Progenitor cell of endocrine pancreas (in vitro differentiated cells): ENCODE results near the gene RNF149. TPM values are rescaled to one million over a fixed set of nuclear protein-coding genes. Genes with fewer than 3 reads are reported as not detected.
"Not testable (repeated sequence)": the region's sequence is repeated elsewhere in the genome, so short reads cannot be mapped to it uniquely, and the experiment has no call there.

Experiments
- DNase-seq: peaks from one replicate; pipeline ENCODE4 v3.0.0; 2021; ENCODE audit warnings: low spot score; ENCODE audit not compliant: unreplicated experiment
- H3K27ac Mint-ChIP-seq: 2 replicates; pipeline ENCODE4 v1.8.0; 2021; ENCODE audit warnings: mild to moderate bottlenecking, moderate library complexity, mixed read lengths
- H3K27me3 Mint-ChIP-seq: 2 replicates; pipeline ENCODE4 v1.8.0; 2021; ENCODE audit warnings: mixed read lengths
- H3K36me3 Mint-ChIP-seq: 2 replicates; pipeline ENCODE4 v1.8.0; 2022; ENCODE audit warnings: mixed read lengths; ENCODE audit not compliant: insufficient read depth
- H3K4me1 Mint-ChIP-seq: 2 replicates; pipeline ENCODE4 v1.8.0; 2021; ENCODE audit warnings: low read depth, mixed read lengths
- H3K4me3 Mint-ChIP-seq: 2 replicates; pipeline ENCODE4 v1.8.0; 2021; ENCODE audit warnings: low read depth, mild to moderate bottlenecking, moderate library complexity, mixed read lengths
- H3K9me3 Mint-ChIP-seq: 2 replicates; pipeline ENCODE4 v1.8.0; 2021; ENCODE audit warnings: low read depth, mixed read lengths
- CTCF ChIP-seq: fragments of 200-600 bp; sonication (generic); IDR thresholded peaks from one replicate; pipeline ENCODE4 v1.5.0; 2021; ENCODE audit warnings: antibody characterized with exemption, mild to moderate bottlenecking; ENCODE audit not compliant: unreplicated experiment
- total RNA-seq: library from RNA; stranded (reverse); gene quantifications from 2 replicates; pipeline ENCODE4 v1.2.1, GENCODE V29; 2021

The RNF149 gene
- total RNA-seq, 1 donor from 2014 or later = 51.5 TPM

DNA sequence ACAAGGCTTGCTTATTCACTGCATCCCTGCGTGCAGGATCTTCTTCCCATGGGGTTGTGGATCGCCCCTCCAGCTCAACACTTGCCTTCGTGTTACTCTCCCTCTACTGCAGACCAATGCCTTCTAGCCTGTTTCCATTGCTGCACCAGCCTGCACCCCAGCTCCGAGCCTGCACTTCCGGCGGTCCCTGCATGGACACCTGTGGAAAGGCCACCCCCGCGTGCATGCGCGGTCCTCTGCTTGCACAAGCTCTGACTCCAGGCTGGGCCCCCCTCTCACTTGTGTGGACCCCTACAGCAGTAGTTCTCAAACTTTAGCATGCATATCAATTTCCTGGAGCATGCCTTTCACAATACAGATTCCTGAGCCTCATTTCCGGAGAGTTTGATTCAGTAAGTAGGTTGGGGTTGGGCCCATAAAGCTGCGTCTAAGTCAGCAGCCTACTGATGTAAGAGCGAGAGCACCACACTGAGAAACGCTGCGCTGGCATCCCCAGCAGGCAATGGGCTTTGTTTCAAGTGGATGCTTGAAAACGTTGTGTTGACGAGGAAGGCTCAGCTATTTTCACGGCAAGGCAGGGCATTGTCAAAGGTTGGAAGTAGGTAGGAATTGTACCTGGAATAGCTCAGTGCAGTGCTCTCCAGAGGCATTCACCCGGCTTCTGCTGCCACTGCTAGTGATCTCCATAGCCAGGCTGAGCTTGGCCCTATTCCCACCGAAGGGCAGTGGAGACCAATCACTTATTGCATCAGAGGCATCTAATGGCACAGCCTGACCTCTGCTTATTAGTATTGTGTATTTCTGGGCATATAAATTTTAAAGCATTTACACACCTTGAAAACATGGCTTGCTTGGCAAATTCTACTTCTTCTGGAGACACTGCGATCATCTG, 46.2 kb upstream of the RNF149 start:
- Mint-ChIP-seq H3K27ac (no peak overlapping the region), H3K9me3 (no peaks in the 10 kb centered on the region), H3K36me3 (no peaks in the 10 kb centered on the region), H3K27me3 (peaks cover 8% of the 10 kb centered on the region), H3K4me3 (no peak overlapping the region), H3K4me1 (no peaks in the 10 kb centered on the region)
- no peak for DNase-seq
- no peak for TF ChIP-seq CTCF

GRCh38 chr2:101352631-101353030, 44.1 kb upstream of the RNF149 start:
- H3K4me1 Mint-ChIP-seq, H3K9me3 Mint-ChIP-seq, H3K27ac Mint-ChIP-seq, H3K36me3 Mint-ChIP-seq, DNase-seq, H3K4me3 Mint-ChIP-seq, H3K27me3 Mint-ChIP-seq: not testable (repeated sequence)

DNA sequence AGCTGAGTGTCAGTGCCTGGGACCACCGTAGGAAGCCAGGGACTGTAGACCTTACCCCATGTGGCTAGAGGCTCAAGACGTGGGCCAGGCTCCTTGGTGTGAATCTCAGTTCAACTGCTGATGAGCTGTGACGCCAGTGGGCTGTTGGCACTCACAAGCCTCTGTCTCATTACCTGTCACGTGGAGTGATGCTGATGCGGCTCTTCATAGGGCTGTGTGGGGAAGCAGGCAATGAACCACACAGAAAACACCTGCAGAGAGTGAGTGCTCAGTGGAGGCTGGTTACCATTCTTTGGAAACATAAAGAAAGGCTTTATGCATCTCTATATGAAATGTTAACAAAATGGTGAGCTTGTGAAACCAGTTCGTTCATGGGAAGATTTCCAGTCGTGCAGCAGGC, 42.7 kb upstream of the RNF149 start:
- no peak for DNase-seq
- Mint-ChIP-seq H3K4me3 (no peak overlapping the region), H3K27me3 (peaks cover 3% of the 10 kb centered on the region), H3K4me1 (no peaks in the 10 kb centered on the region), H3K36me3 (no peaks in the 10 kb centered on the region), H3K9me3 (no peaks in the 10 kb centered on the region), H3K27ac (no peak overlapping the region)
- TF ChIP-seq CTCF = no peak

- TF ChIP-seq CTCF = peak; percentile 28
- H3K27ac Mint-ChIP-seq = no peak overlapping the region
- H3K4me3 Mint-ChIP-seq = no peak overlapping the region
- H3K36me3 Mint-ChIP-seq = no peaks in the 10 kb centered on the region
- H3K9me3 Mint-ChIP-seq = no peaks in the 10 kb centered on the region
- no peak for DNase-seq
- H3K4me1 Mint-ChIP-seq = no peaks in the 10 kb centered on the region
- no peaks in the 10 kb centered on the region for H3K27me3 Mint-ChIP-seq
These were observed 41.6 kb upstream of the RNF149 start for GRCh38 chr2:101349893-101350662.

DNA sequence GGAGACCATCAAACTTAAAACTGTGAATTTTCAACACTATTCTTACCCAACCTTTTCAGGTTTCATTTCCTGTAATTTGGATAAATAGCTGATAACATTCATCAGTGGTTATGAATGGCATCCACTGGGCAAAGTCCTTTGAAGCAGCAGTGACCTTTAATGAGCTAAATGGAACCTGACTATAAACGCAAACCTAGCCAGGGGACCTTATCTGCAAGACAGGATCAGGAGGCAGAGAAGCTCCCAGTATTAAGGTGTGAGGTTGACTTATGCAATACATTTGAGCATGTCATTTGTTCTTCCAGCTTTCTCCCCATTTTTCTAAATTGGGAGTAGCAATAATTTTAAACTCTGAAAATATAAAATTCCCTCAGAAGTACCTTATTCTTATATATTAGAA, 40.4 kb upstream of the RNF149 start:
- no peaks in the 10 kb centered on the region for H3K27me3 Mint-ChIP-seq
- DNase-seq = no peak
- TF ChIP-seq CTCF = no peak
- no peaks in the 10 kb centered on the region for H3K9me3 Mint-ChIP-seq
- no peak overlapping the region for H3K27ac Mint-ChIP-seq
- H3K4me1 Mint-ChIP-seq = no peaks in the 10 kb centered on the region
- no peak overlapping the region for H3K4me3 Mint-ChIP-seq
- H3K36me3 Mint-ChIP-seq = no peaks in the 10 kb centered on the region
